Mesendoderm (in vitro differentiated cells): ENCODE data around the gene NCL.

Experiments used
- DNase-seq: peaks from one replicate; pipeline ENCODE4 v3.0.0; 2013
- H2AK5ac ChIP-seq: 2 replicates; pipeline ENCODE4 v1.6.1; 2013; ENCODE audit warnings: low read length, inconsistent platforms
- H2BK120ac ChIP-seq: 2 replicates; pipeline ENCODE4 v1.6.1; 2013; ENCODE audit warnings: low read depth, mild to moderate bottlenecking, low read length, moderate library complexity, mixed read lengths
- H2BK15ac ChIP-seq: replicated peaks from 2 replicates; pipeline ENCODE4 v1.6.1; 2013; ENCODE audit warnings: low read depth, mild to moderate bottlenecking, moderate library complexity
- H2BK5ac ChIP-seq: 2 replicates; pipeline ENCODE4 v1.6.1; 2013; ENCODE audit warnings: low read length, inconsistent platforms
- H3K18ac ChIP-seq: 2 replicates; pipeline ENCODE4 v1.6.1; 2013; ENCODE audit warnings: mild to moderate bottlenecking, low read length, mixed read lengths
- H3K23ac ChIP-seq: one replicate; pipeline ENCODE4 v1.6.1; 2013; ENCODE audit warnings: low read length
- H3K27ac ChIP-seq: 2 replicates; pipeline ENCODE4 v1.5.1; 2013; ENCODE audit warnings: low read depth, mild to moderate bottlenecking, inconsistent platforms, low read length, moderate library complexity
- H3K27me3 ChIP-seq: 2 replicates; pipeline ENCODE4 v1.6.1; 2013; ENCODE audit warnings: low read length, control low read depth, mild to moderate bottlenecking, inconsistent platforms; ENCODE audit not compliant: insufficient read depth, poor library complexity
- H3K36me3 ChIP-seq: 2 replicates; pipeline ENCODE4 v1.6.1; 2013; ENCODE audit warnings: low read length, inconsistent platforms; ENCODE audit not compliant: control insufficient read depth, insufficient read depth
- H3K4ac ChIP-seq: one replicate; pipeline ENCODE4 v1.6.1; 2013; ENCODE audit warnings: low read depth, mild to moderate bottlenecking, low read length, moderate library complexity
- H3K4me1 ChIP-seq: 2 replicates; pipeline ENCODE4 v1.6.1; 2013; ENCODE audit warnings: low read depth, low read length, inconsistent platforms; ENCODE audit not compliant: control insufficient read depth
- H3K4me2 ChIP-seq: 2 replicates; pipeline ENCODE4 v1.6.1; 2013; ENCODE audit warnings: low read length
- H3K4me3 ChIP-seq: 2 replicates; pipeline ENCODE4 v1.5.1; 2013; ENCODE audit warnings: mild to moderate bottlenecking, low read length
- H3K56ac ChIP-seq: one replicate; pipeline ENCODE4 v1.6.1; 2013; ENCODE audit warnings: low read length
- H3K79me1 ChIP-seq: 2 replicates; pipeline ENCODE4 v1.6.1; 2013; ENCODE audit warnings: low read length, inconsistent platforms
- H3K79me2 ChIP-seq: 2 replicates; pipeline ENCODE4 v1.6.1; 2013; ENCODE audit warnings: mild to moderate bottlenecking, low read length; ENCODE audit not compliant: control insufficient read depth, insufficient read depth
- H3K9ac ChIP-seq: 2 replicates; pipeline ENCODE4 v1.6.1; 2013; ENCODE audit warnings: low read length, inconsistent platforms
- H4K5ac ChIP-seq: one replicate; pipeline ENCODE4 v1.6.1; 2013; ENCODE audit warnings: low read length
- H4K8ac ChIP-seq: one replicate; pipeline ENCODE4 v1.6.1; 2013; ENCODE audit warnings: low read depth, mild to moderate bottlenecking, control low read depth, low read length, moderate library complexity
- WGBS: extraction: QIAGEN DNeasy Blood & Tissue Kit; methylation state at CpG from one replicate; pipeline ENCODE4 v1.1.7; 2013; ENCODE audit warnings: low lambda C conversion rate, missing lambda C conversion rate; ENCODE audit not compliant: insufficient coverage; ENCODE audit errors: extremely low coverage; 5-methylcytosine and 5-hydroxymethylcytosine counted together

The NCL gene

GRCh38 chr2:231460073-231460835 lies 4.0 kb downstream of the NCL start:
- Histone ChIP-seq H3K27me3 (no peaks in the 10 kb centered on the region), H3K23ac (no peak overlapping the region), H3K79me2 (peaks cover 42% of the 10 kb centered on the region), H3K4ac (no peak overlapping the region), H3K4me2 (no peak overlapping the region), H2BK15ac (no peak overlapping the region), H3K36me3 (peaks cover 34% of the 10 kb centered on the region), H3K79me1 (peaks cover 12% of the 10 kb centered on the region), H2BK5ac (no peak overlapping the region), H2BK120ac (no peak overlapping the region), H3K56ac (no peak overlapping the region), H3K4me3 (no peak overlapping the region), H4K8ac (no peak overlapping the region), H2AK5ac (no peak overlapping the region), H3K4me1 (peaks cover 3% of the 10 kb centered on the region), H3K27ac (no peak overlapping the region), H4K5ac (no peak overlapping the region), H3K9ac (no peak overlapping the region), H3K18ac (no peak overlapping the region)
- WGBS = 100% methylated on average over 6 of the region's 13 CpGs
- no peak for DNase-seq

- Histone ChIP-seq H4K5ac (no peak overlapping the region), H3K4me1 (peaks cover 3% of the 10 kb centered on the region), H3K4me2 (no peak overlapping the region), H2BK15ac (no peak overlapping the region), H3K27ac (no peak overlapping the region), H4K8ac (no peak overlapping the region), H3K4me3 (no peak overlapping the region), H3K9ac (no peak overlapping the region), H2BK5ac (no peak overlapping the region), H3K18ac (no peak overlapping the region), H3K56ac (no peak overlapping the region), H3K23ac (no peak overlapping the region), H3K79me2 (peaks cover 33% of the 10 kb centered on the region), H2BK120ac (no peak overlapping the region), H2AK5ac (no peak overlapping the region), H3K79me1 (peaks cover 12% of the 10 kb centered on the region), H3K36me3 (peaks cover 39% of the 10 kb centered on the region), H3K4ac (no peak overlapping the region), H3K27me3 (no peaks in the 10 kb centered on the region)
- no peak for DNase-seq
- no CpG with 5 or more reads among the region's 6 CpGs for WGBS
Measured at GRCh38 chr2:231458368-231458767, 5.9 kb downstream of the NCL start.

- no peak overlapping the region for H3K4ac ChIP-seq
- H3K27me3 ChIP-seq = no peaks in the 10 kb centered on the region
- H3K56ac ChIP-seq = no peak overlapping the region
- peaks cover 12% of the 10 kb centered on the region for H3K79me1 ChIP-seq
- WGBS = no CpG with 5 or more reads among the region's 4 CpGs
- no peak overlapping the region for H4K5ac ChIP-seq
- no peak overlapping the region for H3K18ac ChIP-seq
- no peak overlapping the region for H3K27ac ChIP-seq
- DNase-seq = no peak
- H3K4me1 ChIP-seq = peaks cover 3% of the 10 kb centered on the region
- H2BK120ac ChIP-seq = no peak overlapping the region
- H3K23ac ChIP-seq = no peak overlapping the region
- no peak overlapping the region for H3K4me2 ChIP-seq
- H2AK5ac ChIP-seq = no peak overlapping the region
- peaks cover 20% of the 10 kb centered on the region for H3K79me2 ChIP-seq
- H2BK15ac ChIP-seq = no peak overlapping the region
- no peak overlapping the region for H4K8ac ChIP-seq
- no peak overlapping the region for H3K9ac ChIP-seq
- no peak overlapping the region for H2BK5ac ChIP-seq
- H3K4me3 ChIP-seq = no peak overlapping the region
- H3K36me3 ChIP-seq = peaks cover 38% of the 10 kb centered on the region
Measured at GRCh38 chr2:231457101-231457500, 7.2 kb downstream of the NCL start.

- Histone ChIP-seq H2BK15ac (no peak overlapping the region), H3K9ac (no peak overlapping the region), H3K27me3 (no peaks in the 10 kb centered on the region), H3K27ac (no peak overlapping the region), H3K79me2 (peaks cover 14% of the 10 kb centered on the region), H3K18ac (no peak overlapping the region), H3K79me1 (peaks cover 7% of the 10 kb centered on the region), H3K23ac (no peak overlapping the region), H3K4me2 (no peak overlapping the region), H3K56ac (no peak overlapping the region), H3K36me3 (peaks cover 36% of the 10 kb centered on the region), H4K5ac (no peak overlapping the region), H2BK120ac (no peak overlapping the region), H2AK5ac (no peak overlapping the region), H3K4me3 (no peak overlapping the region), H3K4me1 (peaks cover under 1% of the 10 kb centered on the region), H3K4ac (no peak overlapping the region), H2BK5ac (no peak overlapping the region), H4K8ac (no peak overlapping the region)
- WGBS = no CpG with 5 or more reads among the region's 6 CpGs
- no peak for DNase-seq
Measured at GRCh38 chr2:231456295-231457004, 7.8 kb downstream of the NCL start.

GRCh38 chr2:231455890-231456289 lies 8.4 kb downstream of the NCL start:
- H3K4me1 ChIP-seq = no peaks in the 10 kb centered on the region
- no peak overlapping the region for H3K4me3 ChIP-seq
- peaks cover 6% of the 10 kb centered on the region for H3K79me1 ChIP-seq
- H3K56ac ChIP-seq = no peak overlapping the region
- no peak overlapping the region for H3K4me2 ChIP-seq
- H3K18ac ChIP-seq = no peak overlapping the region
- H3K23ac ChIP-seq = no peak overlapping the region
- H3K4ac ChIP-seq = no peak overlapping the region
- no peak for DNase-seq
- H2AK5ac ChIP-seq = no peak overlapping the region
- no peak overlapping the region for H2BK120ac ChIP-seq
- H3K27me3 ChIP-seq = no peaks in the 10 kb centered on the region
- no CpG with 5 or more reads among the region's 6 CpGs for WGBS
- H2BK15ac ChIP-seq = no peak overlapping the region
- H3K27ac ChIP-seq = no peak overlapping the region
- H3K9ac ChIP-seq = no peak overlapping the region
- H2BK5ac ChIP-seq = no peak overlapping the region
- H4K5ac ChIP-seq = no peak overlapping the region
- H3K79me2 ChIP-seq = peaks cover 11% of the 10 kb centered on the region
- H4K8ac ChIP-seq = no peak overlapping the region
- H3K36me3 ChIP-seq = peaks cover 34% of the 10 kb centered on the region
